Embryonic facial prominence (tissue), 1 donor: ENCODE data around the gene PPP1R27.

Source experiments
- DNase-seq: peaks from one replicate; pipeline ENCODE4 v3.0.0-alpha.2; 2016; ENCODE audit errors: extremely low spot score

PPP1R27 gene

GRCh38 chr17:81821603-81822311 lies 13.1 kb downstream of the PPP1R27 start:
- DNase-seq = no peak

DNA sequence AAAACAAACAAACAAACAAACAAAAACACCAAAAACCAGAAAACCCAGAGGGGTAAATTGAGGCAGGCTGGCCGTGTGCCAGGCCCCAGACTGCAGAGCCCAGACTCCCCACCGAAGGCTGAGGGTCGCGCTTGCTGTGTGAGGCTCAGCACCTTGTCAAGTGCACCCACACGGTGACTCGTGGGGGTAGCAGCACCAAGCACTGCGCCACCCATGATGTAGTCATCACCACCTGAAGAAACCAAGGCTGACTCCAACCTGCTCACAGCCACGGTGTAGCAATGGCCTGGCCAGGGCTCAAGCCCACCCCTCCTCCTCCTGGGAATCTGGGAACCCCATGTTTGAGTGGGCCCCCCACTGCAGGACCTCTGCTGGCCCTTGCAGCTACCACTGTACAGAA lies 13.7 kb downstream of the PPP1R27 start:
- no peak for DNase-seq

DNA sequence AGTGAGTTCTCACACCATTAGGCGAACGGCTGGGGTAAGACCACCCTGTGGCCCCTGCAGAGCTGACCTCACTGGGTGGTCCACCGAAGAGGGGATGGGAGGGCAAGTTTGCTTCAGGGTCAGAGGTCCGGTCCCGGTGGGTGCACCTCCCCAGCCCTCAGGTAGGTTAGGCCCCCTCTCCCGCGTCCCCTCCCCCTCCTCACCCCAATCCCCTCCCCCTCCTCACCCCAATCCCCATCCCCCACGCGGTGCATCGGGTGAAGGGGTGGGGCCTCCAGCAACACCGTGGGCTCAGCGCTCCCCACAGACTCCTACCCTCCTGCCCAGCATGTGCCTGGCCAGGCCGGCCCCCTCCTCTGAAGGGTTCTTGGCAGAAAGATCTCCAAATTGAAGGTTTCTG lies 15.1 kb downstream of the PPP1R27 start:
- DNase-seq = no peak

GRCh38 chr17:81817758-81818147 lies 17.1 kb downstream of the PPP1R27 start:
- no peak for DNase-seq

DNA sequence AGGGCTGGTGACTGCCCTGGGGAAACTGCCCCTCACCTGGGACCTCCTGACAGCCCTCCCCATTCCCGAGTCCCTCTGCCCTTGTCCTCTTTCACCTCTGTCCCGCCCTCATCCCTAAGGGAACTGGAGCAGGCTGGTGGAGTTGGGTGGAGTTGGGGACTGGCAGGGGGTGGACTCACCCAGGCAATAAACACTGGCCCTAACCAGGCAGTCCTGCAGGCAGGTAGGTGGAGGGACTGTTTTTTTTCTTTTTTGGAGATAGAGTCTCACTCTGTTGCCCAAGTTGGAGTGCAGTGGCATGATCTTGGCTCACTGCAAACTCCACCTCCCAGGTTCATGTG lies 19.2 kb downstream of the PPP1R27 start:
- DNase-seq = no peak

- no peak for DNase-seq
Observed at GRCh38 chr17:81814748-81815645, 19.9 kb downstream of the PPP1R27 start.

- no peak for DNase-seq
Observed at GRCh38 chr17:81813861-81814683, 20.8 kb downstream of the PPP1R27 start.

DNA sequence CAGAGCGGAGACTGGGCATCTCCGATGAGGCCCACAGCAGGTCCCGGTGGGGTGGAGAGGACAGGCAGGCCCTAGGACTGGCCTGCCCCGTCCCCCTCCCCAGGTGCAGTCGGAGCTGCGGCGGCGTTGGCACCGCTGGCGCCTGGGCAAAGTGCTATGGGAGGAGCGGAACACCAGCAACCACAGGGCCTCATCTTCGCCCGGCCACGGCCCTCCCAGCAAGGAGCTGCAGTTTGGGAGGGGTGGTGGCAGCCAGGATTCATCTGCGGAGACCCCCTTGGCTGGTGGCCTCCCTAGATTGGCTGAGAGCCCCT lies 21.5 kb downstream of the PPP1R27 start:
- DNase-seq = no peak

GRCh38 chr17:81812571-81813370 lies 22.1 kb downstream of the PPP1R27 start:
- DNase-seq = no peak

DNA sequence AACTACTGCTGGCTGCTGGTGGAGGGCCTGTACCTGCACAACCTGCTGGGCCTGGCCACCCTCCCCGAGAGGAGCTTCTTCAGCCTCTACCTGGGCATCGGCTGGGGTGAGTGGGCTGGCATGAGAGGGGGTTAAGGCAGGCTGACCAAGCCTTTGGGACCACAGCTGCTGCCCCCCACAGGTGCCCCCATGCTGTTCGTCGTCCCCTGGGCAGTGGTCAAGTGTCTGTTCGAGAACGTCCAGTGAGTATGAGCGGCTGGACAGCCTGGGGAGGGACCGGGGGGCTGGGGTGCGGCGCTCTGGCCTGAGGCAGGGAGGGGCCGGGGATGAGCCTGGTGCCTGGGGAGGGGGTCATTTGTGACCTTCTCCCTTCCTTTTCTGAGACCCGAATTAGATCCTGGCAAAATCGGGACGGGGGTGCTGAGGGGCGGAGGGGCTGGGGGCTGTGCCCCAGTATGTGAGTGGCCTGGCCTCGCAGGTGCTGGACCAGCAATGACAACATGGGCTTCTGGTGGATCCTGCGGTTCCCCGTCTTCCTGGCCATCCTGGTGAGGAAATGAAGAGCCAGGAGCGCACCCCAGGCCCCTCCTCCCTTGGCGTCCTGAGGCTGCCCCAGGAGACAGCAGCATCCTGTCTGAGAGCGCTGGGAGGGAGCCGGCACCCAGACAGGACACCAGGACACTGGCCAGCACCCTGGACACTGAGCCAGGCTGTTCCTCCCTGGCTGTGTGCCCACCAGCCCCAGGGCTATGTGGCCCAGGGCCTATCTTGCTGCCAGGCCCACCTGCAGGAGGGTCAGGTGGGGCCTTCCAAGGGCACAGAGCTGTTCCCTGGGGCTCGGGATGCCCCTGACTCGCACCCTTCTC lies 22.9 kb downstream of the PPP1R27 start:
- DNase-seq = no peak

DNA sequence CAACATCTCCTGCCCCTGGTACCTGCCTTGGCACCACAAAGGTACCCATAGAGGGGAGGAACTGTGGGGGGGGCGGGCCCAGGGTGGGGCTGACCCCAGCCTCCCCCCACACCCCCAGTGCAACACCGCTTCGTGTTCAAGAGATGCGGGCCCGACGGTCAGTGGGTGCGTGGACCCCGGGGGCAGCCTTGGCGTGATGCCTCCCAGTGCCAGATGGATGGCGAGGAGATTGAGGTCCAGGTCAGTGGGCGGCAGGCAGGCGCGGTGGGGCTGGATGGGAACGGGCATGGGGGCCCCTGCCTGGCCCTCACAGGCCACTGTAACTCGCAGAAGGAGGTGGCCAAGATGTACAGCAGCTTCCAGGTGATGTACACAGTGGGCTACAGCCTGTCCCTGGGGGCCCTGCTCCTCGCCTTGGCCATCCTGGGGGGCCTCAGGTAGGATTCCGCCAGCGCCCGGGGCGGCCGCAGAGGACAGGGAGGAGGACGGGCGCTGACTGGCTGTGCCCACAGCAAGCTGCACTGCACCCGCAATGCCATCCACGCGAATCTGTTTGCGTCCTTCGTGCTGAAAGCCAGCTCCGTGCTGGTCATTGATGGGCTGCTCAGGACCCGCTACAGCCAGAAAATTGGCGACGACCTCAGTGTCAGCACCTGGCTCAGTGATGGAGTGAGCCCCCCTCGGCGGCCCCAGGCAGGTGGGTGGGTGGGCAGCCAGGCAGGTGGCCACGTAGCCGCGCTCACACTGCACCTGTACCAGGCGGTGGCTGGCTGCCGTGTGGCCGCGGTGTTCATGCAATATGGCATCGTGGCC lies 23.8 kb downstream of the PPP1R27 start:
- no peak for DNase-seq

GRCh38 chr17:81810476-81810875 lies 24.4 kb downstream of the PPP1R27 start:
- DNase-seq = no peak

DNA sequence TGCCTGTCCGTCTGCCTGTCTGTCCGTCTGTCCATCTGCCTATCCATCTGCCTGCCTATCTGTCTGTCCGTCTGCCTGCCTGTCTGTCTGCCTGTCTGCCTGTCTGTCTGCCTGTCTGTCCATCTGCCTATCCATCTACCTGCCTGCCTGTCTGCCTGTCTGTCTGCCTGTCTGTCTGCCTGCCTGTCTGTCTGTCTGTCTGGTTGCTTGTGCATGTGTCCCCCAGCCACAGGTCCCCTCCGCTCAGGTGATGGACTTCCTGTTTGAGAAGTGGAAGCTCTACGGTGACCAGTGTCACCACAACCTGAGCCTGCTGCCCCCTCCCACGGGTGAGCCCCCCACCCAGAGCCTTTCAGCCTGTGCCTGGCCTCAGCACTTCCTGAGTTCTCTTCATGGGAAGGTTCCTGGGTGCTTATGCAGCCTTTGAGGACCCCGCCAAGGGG lies 25.3 kb downstream of the PPP1R27 start:
- no peak for DNase-seq

DNA sequence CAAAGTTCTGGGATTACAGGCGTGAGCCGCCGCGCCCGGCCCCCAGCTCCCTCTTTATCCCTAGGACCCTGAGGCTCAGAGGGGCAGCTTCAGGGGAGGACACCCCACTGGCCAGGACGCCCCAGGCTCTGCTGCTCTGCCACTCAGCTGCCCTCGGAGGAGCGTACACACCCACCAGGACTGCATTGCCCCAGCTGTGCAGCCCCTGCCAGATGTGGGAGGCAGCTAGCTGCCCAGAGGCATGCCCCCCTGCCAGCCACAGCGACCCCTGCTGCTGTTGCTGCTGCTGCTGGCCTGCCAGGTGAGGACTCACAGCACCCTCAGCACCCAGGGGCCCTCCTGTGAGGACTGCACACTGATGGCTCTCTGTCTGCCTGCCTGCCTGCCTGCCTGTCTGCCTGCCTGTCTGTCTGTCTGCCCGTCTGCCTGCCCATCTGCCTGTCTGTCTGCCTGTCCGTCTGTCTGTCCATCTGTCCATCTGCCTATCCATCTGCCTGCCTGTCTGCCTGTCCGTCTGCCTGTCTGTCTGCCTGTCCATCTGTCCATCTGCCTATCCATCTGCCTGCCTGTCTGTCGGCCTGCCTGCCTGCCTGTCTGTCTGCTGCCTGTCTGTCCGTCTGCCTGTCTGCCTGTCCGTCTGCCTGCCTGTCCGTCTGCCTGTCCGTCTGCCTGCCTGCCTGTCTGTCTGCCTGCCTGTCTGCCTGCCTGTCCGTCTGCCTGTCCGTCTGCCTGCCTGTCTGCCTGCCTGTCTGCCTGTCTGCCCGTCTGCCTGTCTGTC lies 25.9 kb downstream of the PPP1R27 start:
- DNase-seq = no peak

GRCh38 chr17:81807839-81808238 lies 27.0 kb downstream of the PPP1R27 start:
- DNase-seq = no peak

DNA sequence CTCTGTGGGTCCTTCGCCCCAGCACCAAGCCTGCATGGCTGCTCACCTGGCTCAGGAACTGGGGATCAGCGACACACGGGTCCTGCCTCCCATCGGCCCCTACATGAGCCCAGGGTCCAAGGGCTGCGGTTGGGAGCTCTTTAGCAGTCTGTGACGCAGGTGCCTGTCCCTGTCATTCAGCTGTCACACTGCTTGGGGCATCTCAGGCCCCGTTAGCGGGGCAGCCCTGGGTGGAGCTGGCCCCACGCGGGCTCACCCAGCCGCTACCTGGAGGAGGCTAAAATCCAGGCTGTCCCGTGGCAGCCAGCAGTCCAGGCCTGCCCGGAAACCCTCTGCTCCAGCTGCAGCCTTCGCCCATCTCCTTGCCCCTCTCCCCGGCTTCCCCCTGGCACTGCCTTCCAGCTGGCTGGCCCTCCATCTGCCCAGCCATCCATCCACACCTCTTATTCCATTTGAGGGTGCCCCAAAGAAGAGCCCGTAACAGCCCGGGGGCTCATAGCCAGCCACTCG lies 27.6 kb downstream of the PPP1R27 start:
- DNase-seq = no peak

- DNase-seq = no peak
Observed at GRCh38 chr17:81806461-81807209, 28.2 kb downstream of the PPP1R27 start.
